NCI-H1105 (cell line): ENCODE results near the gene DNAJC17.

Experiments used
- DNase-seq: peaks from one replicate; lab custom pipeline; 2025; lab: John Stamatoyannopoulos, UW

DNAJC17 gene

DNA sequence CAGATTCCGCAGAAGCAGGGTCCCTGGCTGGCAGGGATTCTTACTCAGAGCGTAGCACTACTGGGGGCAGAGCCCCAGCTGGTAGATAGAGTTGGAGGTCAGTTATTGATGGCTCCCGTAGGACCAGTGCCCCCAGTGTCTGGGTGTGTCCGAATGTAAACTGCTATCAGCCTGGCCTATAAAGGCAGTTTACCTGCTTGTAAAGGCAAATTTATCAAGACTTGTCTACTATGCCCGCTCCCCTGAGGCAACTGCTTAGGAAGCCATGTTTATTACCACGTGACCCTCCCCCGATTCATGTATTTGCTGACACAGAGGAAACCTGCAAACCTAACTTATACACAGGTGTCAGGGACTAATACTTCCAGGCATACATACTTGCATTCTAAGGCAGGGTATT, 21.8 kb upstream of the DNAJC17 start:
- no peak for DNase-seq

- no peak for DNase-seq
Measured at GRCh38 chr15:40828447-40829036, 21.3 kb upstream of the DNAJC17 start, which contains the start of gene PPP1R14D. PPP1R14D (minus strand) TSS chr15:40828708; CDS start chr15:40828641, 67 bp downstream.

GRCh38 chr15:40826423-40827075, 19.3 kb upstream of the DNAJC17 start:
- no peak for DNase-seq

DNA sequence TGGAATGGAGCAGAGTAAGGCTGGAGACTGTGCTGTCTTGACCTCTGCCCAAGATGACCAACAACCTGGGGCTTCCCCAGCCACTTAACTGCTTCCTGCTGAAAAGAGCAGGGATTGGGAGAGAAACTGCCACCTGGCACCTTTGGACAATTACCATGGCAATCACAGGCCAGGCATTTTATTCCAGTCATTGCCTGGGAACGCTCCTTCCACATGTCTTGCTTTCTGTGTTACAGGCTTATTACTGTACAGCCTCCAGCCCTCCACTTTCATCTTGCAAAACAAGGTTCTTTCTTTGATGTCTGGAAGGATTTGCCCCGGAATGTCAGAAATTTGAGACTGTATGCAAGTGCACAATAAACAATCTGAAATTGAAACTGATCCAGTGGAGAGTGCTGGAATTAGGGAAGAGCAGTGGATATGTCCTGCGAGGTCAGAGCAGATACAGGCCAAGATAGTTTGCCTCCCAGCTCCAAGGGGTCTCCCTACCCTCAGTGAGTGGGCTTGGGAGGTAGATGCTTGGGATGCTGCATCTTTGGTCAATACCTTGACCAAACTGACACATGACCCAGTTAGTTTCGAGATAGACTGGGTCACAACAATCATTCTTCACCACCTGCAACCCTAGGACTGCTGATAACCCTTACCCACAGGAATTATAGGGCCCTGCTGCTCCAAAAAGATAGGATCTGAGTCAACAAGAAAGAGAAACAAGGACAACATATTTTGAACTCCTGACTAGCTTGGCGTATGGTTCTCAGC, 18.6 kb upstream of the DNAJC17 start:
- DNase-seq, result no peak

DNA sequence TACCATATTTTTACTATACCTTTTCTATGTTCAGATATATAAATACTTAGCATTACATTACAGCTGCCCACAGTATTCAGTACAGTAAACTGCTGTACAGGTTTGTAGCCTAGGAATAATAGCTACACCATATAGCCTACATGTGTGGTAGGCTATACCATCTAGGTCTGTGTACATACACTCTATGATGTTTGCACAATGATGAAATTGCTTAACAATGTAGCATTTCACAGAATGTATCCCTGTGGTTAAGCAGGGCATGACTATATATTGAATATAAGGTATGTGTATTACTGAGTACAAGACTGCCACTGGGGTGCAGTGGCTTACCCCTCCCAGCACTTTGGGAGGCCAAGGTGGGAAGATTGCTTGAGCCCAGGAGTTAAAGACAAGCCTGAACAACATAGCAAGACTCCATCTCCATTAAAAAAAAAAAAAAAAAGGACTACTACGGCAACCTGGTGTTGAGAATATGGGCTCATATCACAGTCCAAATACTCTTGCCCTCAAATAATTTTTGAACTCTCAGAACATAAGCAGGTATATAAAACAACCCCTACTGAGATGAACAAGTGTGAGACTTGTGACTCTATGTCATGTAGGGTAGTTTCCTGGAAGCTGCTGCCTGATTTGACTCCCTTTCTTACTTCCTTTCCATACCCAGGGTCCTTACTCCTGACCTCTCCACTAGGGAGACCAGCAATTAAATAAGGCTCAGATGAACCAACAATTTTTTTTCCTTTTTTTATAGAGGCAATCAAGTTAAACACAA, 16.5 kb upstream of the DNAJC17 start:
- no peak for DNase-seq

DNA sequence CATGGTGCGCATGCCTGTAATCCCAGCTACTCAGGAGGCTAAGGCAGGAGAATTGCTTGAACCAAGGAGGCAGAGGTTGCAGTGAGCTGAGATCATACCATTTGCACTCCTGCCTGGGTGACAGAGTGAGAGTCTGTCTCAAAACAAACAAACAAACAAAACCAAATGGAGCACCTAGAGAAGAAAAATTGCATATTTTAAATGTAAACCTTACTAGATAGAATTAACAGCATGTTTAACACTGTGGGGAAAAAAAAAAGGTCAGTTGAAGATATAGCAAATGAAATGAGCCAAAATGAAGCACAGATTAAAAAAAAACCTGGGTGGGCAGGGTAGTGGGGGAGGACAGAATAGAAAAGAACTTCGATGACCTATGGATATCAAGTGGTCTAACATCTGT, 13.9 kb upstream of the DNAJC17 start:
- no peak for DNase-seq

- DNase-seq, result no peak
Measured at GRCh38 chr15:40819048-40819447, 11.8 kb upstream of the DNAJC17 start.

DNA sequence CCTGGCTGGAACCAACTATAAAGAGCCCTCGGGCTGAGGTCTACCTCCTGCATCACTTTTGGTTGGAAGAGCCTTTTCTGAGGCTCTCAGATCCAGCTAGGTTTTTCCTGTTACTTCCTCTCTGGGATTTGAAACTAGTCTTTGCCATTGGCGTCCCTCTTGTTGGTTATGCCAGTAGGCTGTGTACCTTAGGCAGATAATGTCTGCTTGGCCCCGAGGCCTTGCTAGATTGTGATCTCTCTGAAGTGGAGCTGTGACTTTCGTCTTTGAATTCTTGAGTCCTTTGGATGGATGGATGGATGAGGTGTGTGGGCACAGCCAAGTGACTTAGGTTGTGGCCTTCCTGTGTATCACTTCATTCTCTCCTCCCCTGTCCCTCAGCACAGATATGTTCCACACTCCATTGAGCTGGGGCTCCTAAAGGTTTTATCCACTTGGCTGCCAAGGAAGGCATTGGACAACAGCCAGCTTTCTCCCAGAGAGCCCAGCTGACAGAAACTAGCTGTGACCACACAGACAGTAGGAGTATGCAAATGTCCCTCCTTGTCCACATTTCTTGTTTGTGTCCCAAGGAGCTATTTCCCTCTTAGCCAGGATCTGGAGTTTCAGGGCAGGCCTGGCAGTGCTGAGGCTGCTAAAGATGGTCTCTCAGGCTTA, 7.9 kb upstream of the DNAJC17 start:
- DNase-seq, result no peak

DNA sequence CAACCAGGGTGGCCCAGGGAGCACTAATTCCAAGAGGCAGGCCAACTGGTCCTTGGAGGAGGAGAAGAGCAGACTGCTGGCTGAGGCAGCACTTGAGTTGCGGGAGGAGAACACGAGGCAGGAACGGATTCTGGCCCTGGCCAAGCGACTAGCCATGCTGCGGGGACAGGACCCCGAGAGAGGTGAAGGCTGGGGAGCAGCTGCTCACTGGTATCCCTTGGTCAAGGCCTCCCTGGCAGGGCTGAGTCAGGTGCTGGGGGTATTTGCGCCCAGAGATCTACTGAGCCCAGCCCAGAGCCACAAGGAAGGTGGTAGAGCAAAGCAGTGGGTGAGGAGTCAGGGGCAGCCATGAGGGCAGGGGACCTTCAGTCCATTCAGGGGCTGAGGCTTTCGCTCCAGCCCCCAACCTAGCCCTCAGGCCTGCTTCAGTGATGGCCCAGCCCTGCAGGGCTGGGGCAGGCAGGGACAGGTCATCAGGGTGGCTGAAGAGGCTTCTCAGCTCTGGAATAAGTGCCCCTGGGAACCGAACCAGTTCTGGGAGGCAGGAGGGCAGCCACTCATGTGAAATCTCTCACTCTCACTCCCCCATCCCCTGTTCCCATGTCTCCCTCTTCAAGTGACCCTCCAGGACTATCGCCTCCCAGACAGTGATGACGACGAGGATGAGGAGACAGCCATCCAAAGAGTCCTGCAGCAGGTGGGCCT, 5.6 kb upstream of the DNAJC17 start:
- DNase-seq, result no peak

DNA sequence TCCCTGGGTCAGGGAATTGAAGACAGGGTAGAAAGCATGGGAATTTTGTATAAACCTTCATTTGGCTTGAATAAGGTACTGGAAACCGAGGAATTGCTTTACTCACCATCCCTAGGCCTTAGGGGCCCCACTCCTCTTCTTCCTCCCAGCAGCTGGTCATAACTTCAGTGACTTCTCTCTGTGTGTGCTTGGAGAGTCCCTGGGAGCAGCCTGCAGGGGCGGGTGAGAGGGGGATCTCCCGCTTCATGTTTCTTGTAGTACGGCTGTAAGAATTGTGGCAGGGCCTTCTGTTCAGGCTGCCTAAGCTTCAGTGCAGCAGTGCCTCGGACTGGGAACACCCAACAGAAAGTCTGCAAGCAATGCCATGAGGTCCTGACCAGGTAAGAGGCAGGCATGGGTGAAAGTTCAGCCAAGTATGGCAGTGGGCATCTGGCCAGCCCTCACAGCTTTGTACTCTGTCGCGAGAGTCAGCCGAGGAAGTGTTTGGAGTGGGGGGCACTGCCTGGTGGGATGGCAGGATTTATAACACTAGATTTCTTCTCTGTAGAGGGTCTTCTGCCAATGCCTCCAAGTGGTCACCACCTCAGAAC, 1.7 kb upstream of the DNAJC17 start:
- no peak for DNase-seq

DNA sequence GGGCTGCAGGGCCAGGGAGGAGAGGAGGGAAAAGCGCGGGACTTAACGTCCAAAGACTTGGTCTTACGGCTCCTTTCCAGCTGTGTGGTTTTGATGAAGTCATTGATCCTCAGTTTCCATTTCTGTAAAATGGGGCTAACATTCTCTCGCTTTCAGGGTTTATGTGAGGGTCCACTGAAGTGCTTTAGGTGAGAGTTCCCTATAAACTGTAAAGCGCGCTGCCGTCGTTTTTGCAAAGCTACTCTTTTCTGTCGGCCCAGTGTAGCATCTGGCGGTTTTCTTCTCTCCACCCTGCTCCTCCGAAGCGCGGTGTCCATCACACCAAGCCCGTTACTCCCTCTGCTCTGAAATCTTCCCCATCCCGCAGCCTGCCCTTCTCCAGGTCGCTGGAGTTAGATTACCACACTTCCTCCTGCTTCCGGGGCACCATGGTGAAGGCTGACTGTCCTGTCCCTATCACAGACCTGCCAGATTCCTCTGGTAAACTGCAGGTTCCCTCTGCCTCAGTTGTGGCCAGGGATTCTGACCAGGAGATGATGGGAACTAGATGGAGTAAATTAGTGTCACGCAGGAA, 702 bp upstream of the DNAJC17 start:
- no peak for DNase-seq

DNA sequence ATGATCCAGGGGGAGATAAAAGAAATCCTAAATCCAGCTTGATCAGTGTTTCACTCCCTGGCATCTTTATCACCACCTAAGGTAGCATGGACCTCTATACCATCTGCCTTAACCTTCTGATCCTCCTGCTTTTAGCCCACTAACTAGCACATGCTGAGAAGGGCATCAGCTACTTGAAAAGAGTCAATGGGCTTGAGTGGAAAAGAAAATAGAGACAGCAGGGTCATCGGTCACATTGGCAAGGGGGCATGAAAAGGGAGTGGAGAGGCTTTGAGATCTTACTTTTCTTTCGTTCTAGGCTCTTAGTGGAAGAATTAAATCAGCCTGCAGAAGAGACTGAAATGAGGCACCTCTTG, 623 bp downstream of the DNAJC17 start:
- no peak for DNase-seq

GRCh38 chr15:40803688-40804087, 3.6 kb downstream of the DNAJC17 start:
- no peak for DNase-seq

- DNase-seq, result no peak
Measured at GRCh38 chr15:40803076-40803475, 4.2 kb downstream of the DNAJC17 start.

- no peak for DNase-seq
Measured at GRCh38 chr15:40799523-40799922, 7.8 kb downstream of the DNAJC17 start.

DNA sequence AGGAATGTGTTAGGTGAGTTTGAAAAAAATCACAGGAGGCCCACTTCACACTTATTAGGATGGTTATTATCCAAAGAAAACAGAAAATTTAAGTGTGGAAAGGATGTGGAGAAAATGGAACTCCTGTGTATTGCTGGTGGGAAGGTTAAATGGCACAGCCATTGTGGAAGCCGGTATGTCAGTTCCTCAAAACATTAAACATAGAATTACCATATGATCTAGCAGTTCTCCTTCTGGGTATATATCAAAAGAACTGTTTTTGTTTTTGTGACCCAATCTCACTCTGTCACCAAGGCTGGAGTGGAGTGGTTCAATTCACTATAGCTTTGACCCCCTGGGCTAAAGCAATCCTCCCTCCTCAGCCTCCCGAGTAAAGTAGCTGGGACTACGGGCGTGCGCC, 10.8 kb downstream of the DNAJC17 start:
- no peak for DNase-seq

DNA sequence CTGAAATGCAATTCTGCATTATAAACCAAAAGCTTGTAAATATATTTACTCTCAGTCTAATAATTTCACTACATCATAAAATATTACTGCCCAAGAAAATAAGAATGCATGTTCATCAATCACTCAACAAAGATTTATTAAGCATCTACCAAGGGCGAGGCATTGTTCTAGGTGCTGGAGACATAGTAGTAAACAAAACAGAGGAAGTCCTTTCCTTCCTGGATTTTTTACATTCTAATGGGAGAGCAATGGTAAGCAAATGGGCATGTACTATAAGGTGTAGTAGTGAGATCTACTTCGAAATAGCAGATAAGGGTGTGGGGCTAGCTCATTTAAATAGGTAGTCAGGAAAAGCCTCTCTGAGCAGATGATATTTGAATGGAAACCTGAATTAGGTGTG, 11.2 kb downstream of the DNAJC17 start:
- DNase-seq, result no peak

DNA sequence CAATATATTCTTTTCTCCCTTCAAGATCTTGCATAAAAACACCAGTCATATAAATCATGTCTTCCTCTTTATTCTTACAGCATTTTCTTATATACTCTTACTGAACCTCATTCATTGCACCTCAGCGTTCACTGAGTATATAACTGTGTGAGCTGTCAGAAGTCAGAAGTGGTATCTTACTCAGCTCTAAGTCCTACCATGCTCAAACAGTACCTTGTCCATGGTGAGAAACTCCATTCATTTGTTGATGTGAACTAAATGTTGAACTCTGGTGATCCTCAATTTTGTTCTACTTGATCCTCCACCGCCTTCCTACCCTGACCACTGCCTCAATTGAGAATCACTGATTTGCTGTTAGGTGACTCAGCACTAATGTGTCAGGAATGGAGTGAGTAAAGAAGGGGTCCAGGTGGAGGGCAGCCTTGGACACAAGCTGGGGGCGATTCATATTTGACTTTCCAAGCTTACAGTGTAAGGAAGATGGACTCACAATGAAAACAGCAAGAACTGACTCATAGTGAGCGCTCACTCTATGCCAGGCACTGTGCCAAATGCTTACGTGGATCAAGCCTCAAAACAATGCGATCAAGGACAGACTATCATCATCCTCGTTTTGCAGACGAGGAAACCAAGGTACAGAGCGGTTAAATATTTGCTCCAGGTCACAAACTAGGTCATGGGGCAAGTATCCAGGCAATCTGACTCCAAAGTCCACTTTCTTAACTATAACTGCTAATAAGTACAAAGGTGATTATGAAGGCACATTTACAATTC, 13.9 kb downstream of the DNAJC17 start:
- no peak for DNase-seq

- no peak for DNase-seq
Measured at GRCh38 chr15:40792394-40792793, 14.9 kb downstream of the DNAJC17 start.

DNA sequence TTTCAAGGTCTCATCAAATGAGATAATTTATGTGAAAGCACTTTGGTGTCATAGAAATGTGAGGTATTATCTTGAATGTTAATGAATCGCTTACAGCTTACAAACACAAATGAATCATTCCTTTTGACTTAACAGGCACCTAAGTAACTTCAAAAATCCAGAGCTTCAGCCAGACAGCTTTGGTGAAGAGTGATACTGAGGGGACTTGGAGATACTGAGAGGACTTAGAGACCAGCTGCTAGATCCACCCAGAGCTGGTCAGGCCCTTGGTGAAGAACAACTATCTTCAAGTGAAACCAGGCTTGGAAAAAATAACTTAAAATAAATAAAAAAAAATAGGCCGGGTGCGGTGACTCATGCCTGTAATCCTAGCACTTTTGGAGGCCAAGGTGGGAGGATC, 16.6 kb downstream of the DNAJC17 start:
- DNase-seq, result no peak
